HL-60 (cell line): ENCODE data around the gene PPP1R7.

Experiments used
- DNase-seq, 2 experiments: peaks; one replicate each; pipeline ENCODE4 v3.0.0-alpha.2; 2010 to 2020; ENCODE audit warnings: low read depth in 1 of 2, low spot score in 1 of 2
- H3K27ac ChIP-seq: fragments of 250-450 bp; sonication (Bioruptor Pico); replicated peaks from 2 replicates; pipeline ENCODE4 v1.5.1; 2020; ENCODE audit warnings: mild to moderate bottlenecking, moderate library complexity
- H3K27me3 ChIP-seq: fragments of 250-450 bp; sonication (Bioruptor Pico); 2 replicates; pipeline ENCODE4 v1.5.1; 2021; ENCODE audit warnings: mild to moderate bottlenecking, moderate library complexity; ENCODE audit not compliant: insufficient read depth, poor library complexity, severe bottlenecking
- H3K4me3 ChIP-seq: replicated peaks from 2 replicates; pipeline ENCODE4 v1.5.1; 2011; ENCODE audit warnings: mild to moderate bottlenecking, control low read depth, low read length; ENCODE audit not compliant: insufficient read depth
- CTCF ChIP-seq: IDR thresholded peaks from one replicate; pipeline ENCODE4 v1.5.1; 2011; ENCODE audit warnings: low read length, control low read depth, inconsistent platforms; ENCODE audit not compliant: insufficient read depth
- GABPA ChIP-seq: IDR thresholded peaks from 2 replicates; pipeline ENCODE4 v1.6.1; 2012; ENCODE audit warnings: low read depth
- POLR2AphosphoS5 ChIP-seq: IDR thresholded peaks from 2 replicates; pipeline ENCODE4 v1.6.1; 2012; ENCODE audit warnings: low read depth
- REST ChIP-seq: IDR thresholded peaks from 2 replicates; pipeline ENCODE4 v1.6.1; 2012; ENCODE audit warnings: low read depth; ENCODE audit not compliant: insufficient replicate concordance
- SPI1 ChIP-seq: IDR thresholded peaks from 2 replicates; pipeline ENCODE4 v1.6.1; 2012; ENCODE audit warnings: low read depth, mild to moderate bottlenecking, borderline replicate concordance

PPP1R7 gene

DNA sequence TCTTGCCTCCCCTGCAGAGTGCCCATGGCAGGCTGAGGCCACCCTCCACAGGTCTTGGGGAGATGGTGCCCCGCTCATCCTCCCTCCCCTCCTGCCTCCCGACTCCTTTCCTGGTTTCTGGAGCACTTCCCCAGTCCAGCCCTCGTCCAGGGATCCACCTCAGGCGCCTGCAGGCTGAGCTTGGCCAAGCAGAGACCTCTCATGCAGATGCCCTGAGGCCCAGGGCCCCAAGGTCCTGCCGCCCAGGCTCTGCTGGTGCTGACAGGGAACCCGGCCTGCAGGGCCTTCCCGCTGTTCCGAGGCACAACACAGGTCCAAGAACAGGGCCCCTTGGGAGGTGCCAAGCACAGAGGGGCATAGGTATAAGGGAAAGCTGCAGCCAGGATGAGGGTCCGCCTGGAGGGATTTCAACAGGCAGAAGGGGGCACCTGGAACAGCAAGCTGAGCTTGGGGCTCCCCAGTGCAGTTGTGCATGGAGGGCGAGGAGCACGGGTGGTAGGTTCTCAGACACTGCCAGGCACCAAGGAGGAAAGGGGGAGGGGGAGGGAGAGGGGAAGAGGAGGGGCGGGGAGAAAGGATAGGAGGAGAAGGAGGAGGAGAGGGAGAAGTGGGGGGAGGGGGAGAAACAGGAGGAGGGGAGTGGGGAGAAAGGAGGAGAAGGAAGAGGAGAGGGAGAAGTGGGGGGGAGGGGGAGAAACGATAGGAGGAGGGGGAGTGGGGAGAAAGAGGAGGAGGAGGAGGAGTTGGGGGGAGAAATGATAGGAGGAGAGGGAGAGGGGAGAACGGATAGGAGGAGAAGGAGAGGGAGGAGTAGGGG lies 37.0 kb downstream of the PPP1R7 start:
- no peak overlapping the region for H3K27ac ChIP-seq
- no peak for TF ChIP-seq CTCF
- no peak for TF ChIP-seq SPI1
- no peak for TF ChIP-seq GABPA
- no peak for TF ChIP-seq REST
- TF ChIP-seq POLR2AphosphoS5: no peak
- no peaks in the 10 kb centered on the region for H3K27me3 ChIP-seq
- no peak for DNase-seq
- H3K4me3 ChIP-seq: no peak overlapping the region

DNA sequence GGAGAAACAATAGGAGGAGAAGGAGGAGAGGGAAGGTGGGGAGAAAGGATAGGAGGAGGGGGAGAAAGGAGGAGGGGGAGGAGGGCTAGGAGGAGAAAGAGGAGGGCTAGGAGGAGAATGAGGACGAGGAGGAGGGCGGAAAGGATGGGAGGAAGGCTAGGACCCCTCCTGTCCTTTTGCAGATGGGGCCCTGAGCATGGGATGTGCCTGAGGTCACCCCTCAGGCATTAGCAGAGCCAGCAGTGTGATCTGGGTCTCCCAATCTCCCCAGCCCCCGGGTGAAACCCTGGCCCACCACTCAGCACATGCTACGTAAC lies 37.6 kb downstream of the PPP1R7 start:
- no peak overlapping the region for H3K27ac ChIP-seq
- no peak for TF ChIP-seq REST
- no peak for TF ChIP-seq GABPA
- TF ChIP-seq POLR2AphosphoS5: no peak
- TF ChIP-seq CTCF: no peak
- TF ChIP-seq SPI1: no peak

DNA sequence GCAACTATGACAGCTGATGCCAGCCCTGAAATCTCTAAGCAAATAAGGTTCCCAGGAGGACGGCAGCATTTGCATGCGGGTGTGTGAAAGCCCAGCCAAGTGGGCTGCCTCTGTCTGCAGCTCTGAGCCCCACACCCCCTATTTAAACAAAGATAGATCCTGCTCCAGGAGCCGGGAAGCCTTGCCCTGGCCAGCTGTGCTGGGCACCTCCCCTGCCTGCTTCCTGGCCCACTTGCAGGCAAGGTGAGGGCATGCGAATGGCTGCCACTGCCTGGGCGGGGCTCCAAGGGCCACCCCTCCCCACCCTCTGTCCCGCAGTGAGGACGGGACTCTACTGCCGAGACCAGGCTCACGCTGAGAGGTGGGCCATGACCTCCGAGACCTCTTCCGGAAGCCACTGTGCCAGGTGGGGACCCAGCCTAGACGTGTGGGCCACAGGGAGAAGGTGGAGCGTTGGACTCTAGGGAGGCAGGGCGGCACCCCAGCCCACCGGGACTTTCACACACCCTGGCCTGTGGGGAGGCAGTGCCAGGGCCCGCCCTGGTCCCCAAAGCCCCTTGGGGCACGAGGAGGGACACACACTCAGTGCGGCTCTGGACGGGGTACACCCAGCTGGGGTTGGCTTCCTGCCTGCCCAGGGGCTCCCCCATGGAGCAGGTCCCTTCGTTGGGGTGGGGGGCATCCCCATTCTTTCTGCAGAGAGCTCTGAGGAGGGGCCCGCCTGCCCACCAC lies 38.3 kb downstream of the PPP1R7 start, which contains the start of gene ANO7:
Gene ANO7, plus strand, starts transcription at position 317 of the 732 bp plus-strand sequence. CDS start 1,387 bp downstream, outside the sequence.
- Histone ChIP-seq H3K27me3 (no peaks in the 10 kb centered on the region), H3K27ac (no peak within 1 kb of the TSS), H3K4me3 (no peak within 1 kb of the TSS)
- no peak for TF ChIP-seq CTCF
- TF ChIP-seq GABPA: no peak
- TF ChIP-seq POLR2AphosphoS5: no peak
- no peak for TF ChIP-seq REST
- no peak for TF ChIP-seq SPI1
- DNase-seq: no peak

More for the DNA sequence above, 37.6 kb downstream of the PPP1R7 start:
- no peak overlapping the region for H3K4me3 ChIP-seq
- H3K27me3 ChIP-seq: no peaks in the 10 kb centered on the region
- DNase-seq: no peak
